SK-N-MC (cell line): ENCODE measurements around the gene UBXN4.
"Not testable (repeated sequence)": the region's sequence is repeated elsewhere in the genome, so short reads cannot be mapped to it uniquely, and the experiment has no call there.

Experiments
- DNase-seq: peaks from one replicate; pipeline ENCODE4 v3.0.0-alpha.2; 2011; ENCODE audit warnings: low read depth, low spot score
- H3K27ac ChIP-seq: fragments of 200-600 bp; sonication (generic); 2 replicates; pipeline ENCODE4 v1.5.1; 2016; ENCODE audit warnings: mixed run types
- H3K36me3 ChIP-seq: fragments of 200-600 bp; sonication (generic); 2 replicates; pipeline ENCODE4 v1.6.1; 2017; ENCODE audit warnings: antibody characterized with exemption, low read length, mixed read lengths; ENCODE audit not compliant: insufficient read depth
- H3K4me3 ChIP-seq: fragments of 200-600 bp; sonication (generic); 2 replicates; pipeline ENCODE4 v1.5.1; 2016
- H3K9ac ChIP-seq: fragments of 200-600 bp; sonication (generic); 2 replicates; pipeline ENCODE4 v1.8.0; 2017; ENCODE audit warnings: mixed run types, mixed read lengths; ENCODE audit not compliant: insufficient read length
- H3K9me3 ChIP-seq: fragments of 200-600 bp; sonication (generic); 2 replicates; pipeline ENCODE4 v1.6.1; 2017; ENCODE audit warnings: low read depth, mild to moderate bottlenecking, antibody characterized with exemption, low read length, moderate library complexity, mixed read lengths
- EZH2 ChIP-seq: fragments of 200-600 bp; sonication (generic); IDR thresholded peaks from one replicate; pipeline ENCODE4 v1.6.1; 2017; ENCODE audit warnings: antibody characterized with exemption
- FOXP2 ChIP-seq: optimal IDR thresholded peaks from 2 replicates; pipeline ENCODE3; 2011; ENCODE audit warnings: mild to moderate bottlenecking, moderate library complexity; ENCODE audit not compliant: insufficient read depth; ENCODE audit errors: extremely low read length, control extremely low read depth
- POLR2AphosphoS5 ChIP-seq: IDR thresholded peaks from 2 replicates; pipeline ENCODE4 v1.6.1; 2012; ENCODE audit warnings: mild to moderate bottlenecking, low read depth, low read length, borderline replicate concordance

UBXN4 gene

GRCh38 chr2:135776367-135776766, 34.7 kb downstream of the UBXN4 start:
- no peak overlapping the region for H3K9ac ChIP-seq
- peaks cover 87% of the 10 kb centered on the region for H3K36me3 ChIP-seq
- DNase-seq = no peak
- TF ChIP-seq EZH2 = no peak
- no peak for TF ChIP-seq POLR2AphosphoS5
- TF ChIP-seq FOXP2 = no peak
- H3K27ac ChIP-seq = no peak overlapping the region
- no peak overlapping the region for H3K4me3 ChIP-seq
- no peaks in the 10 kb centered on the region for H3K9me3 ChIP-seq

GRCh38 chr2:135782231-135782630, 40.6 kb downstream of the UBXN4 start:
- no peak for DNase-seq
- no peak for TF ChIP-seq FOXP2
- no peak for TF ChIP-seq EZH2
- no peak for TF ChIP-seq POLR2AphosphoS5

DNA sequence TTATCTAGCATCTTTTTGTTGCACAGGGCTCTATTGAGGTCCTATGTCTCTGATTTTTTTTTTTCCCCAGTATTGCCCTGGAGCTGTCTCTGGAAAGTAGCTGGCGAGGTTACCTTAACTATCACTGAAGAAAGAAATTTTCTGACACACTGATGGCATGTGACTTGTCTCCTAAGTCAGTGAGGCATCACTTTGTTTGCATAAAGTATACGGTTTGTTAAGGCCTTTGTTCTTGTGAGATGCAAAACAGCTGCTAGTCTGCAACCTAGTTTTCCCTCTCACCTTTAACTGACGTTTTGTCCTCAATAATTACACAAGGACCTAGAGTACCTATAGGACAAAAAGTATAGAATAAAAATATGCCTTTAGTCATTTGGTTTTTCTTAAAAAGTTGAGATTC, 41.8 kb downstream of the UBXN4 start:
- Histone ChIP-seq H3K9me3 (no peaks in the 10 kb centered on the region), H3K9ac (no peak overlapping the region), H3K36me3 (peaks cover 73% of the 10 kb centered on the region), H3K4me3 (no peak overlapping the region), H3K27ac (no peak overlapping the region)
- no peak for TF ChIP-seq FOXP2
- no peak for TF ChIP-seq POLR2AphosphoS5
- no peak for TF ChIP-seq EZH2
- no peak for DNase-seq

More at GRCh38 chr2:135782231-135782630, 40.6 kb downstream of the UBXN4 start:
- Histone ChIP-seq H3K36me3 (peaks cover 80% of the 10 kb centered on the region), H3K27ac (no peak overlapping the region), H3K9me3 (no peaks in the 10 kb centered on the region), H3K9ac (no peak overlapping the region), H3K4me3 (no peak overlapping the region)

DNA sequence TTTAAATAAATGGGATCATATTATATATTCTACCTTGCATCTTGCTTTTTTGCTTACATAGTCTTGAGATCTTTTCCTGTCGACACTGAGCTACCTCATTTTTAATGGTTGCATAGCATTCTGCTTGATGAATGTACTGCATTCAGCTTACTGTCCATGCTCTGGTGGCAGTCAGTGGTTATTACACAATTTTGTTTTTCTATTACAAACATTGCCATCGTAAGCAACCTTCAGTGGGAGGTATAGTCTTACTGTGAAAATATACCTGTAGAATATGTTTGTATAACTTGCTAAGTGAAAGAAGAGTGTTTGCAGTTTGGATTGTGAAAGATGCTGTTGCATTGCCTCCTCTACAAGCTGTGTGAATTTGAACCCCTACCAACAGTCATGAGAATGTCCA, 43.4 kb downstream of the UBXN4 start:
- H3K36me3 ChIP-seq = peaks cover 61% of the 10 kb centered on the region
- no peak for DNase-seq
- H3K9ac ChIP-seq = no peak overlapping the region
- no peak overlapping the region for H3K4me3 ChIP-seq
- H3K9me3 ChIP-seq = no peaks in the 10 kb centered on the region
- TF ChIP-seq FOXP2 (no peak), EZH2 (no peak), POLR2AphosphoS5 (no peak)
- H3K27ac ChIP-seq = no peak overlapping the region

- no peak for TF ChIP-seq POLR2AphosphoS5
- TF ChIP-seq EZH2 = no peak
- TF ChIP-seq FOXP2 = no peak
- Histone ChIP-seq H3K9me3 (no peaks in the 10 kb centered on the region), H3K36me3 (peaks cover 43% of the 10 kb centered on the region), H3K27ac (no peak overlapping the region), H3K4me3 (no peak overlapping the region), H3K9ac (no peak overlapping the region)
- no peak for DNase-seq
Observed at GRCh38 chr2:135786823-135787222, 45.2 kb downstream of the UBXN4 start.

DNA sequence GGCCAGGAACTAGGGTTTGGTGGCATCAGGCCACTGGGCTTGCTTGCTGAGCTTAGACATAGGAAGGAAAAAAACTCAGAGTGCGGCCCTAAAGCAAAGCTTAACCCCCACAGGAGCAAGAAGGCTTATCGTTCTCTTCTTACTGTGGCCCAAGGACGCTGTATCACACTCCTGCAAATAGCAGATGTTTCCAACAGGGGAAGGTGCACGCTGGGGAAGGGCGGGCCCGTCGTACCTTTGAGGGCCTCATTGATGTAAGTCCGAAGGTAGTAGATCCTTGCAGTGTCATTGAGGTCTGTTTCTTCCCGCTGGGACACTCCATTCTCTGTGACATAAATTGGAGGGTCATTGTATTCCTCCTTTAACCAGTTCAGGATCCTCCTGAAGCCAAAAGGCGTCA, 48.8 kb downstream of the UBXN4 start:
- Histone ChIP-seq H3K36me3 (peaks cover 10% of the 10 kb centered on the region), H3K27ac (no peak overlapping the region), H3K9me3 (no peaks in the 10 kb centered on the region), H3K9ac (no peak overlapping the region), H3K4me3 (no peak overlapping the region)
- DNase-seq = no peak
- TF ChIP-seq EZH2 = no peak
- TF ChIP-seq POLR2AphosphoS5 = no peak
- TF ChIP-seq FOXP2 = no peak

- Histone ChIP-seq H3K36me3 (peaks cover 6% of the 10 kb centered on the region; the same call in 1 of the 2 replicates), H3K27ac (no peak overlapping the region), H3K9ac (no peak overlapping the region), H3K9me3 (no peaks in the 10 kb centered on the region), H3K4me3 (no peak overlapping the region)
- no peak for TF ChIP-seq POLR2AphosphoS5
- TF ChIP-seq FOXP2 = no peak
- TF ChIP-seq EZH2 = no peak
- no peak for DNase-seq
Observed at GRCh38 chr2:135791418-135792190, 49.9 kb downstream of the UBXN4 start.

- no peak overlapping the region for H3K27ac ChIP-seq
- H3K9me3 ChIP-seq = no peaks in the 10 kb centered on the region
- no peak overlapping the region for H3K9ac ChIP-seq
- DNase-seq = no peak
- TF ChIP-seq POLR2AphosphoS5 (no peak), EZH2 (no peak), FOXP2 (no peak)
- no peaks in the 10 kb centered on the region; the same call in 1 of the 2 replicates for H3K36me3 ChIP-seq
- no peak overlapping the region for H3K4me3 ChIP-seq
Observed at GRCh38 chr2:135792401-135793150, 50.9 kb downstream of the UBXN4 start.

- DNase-seq, H3K9ac ChIP-seq: not testable (repeated sequence)
Observed at GRCh38 chr2:135795641-135796040, 54.0 kb downstream of the UBXN4 start.

More at GRCh38 chr2:135795641-135796040, 54.0 kb downstream of the UBXN4 start:
- not testable (repeated sequence) for H3K36me3 ChIP-seq, H3K27ac ChIP-seq, H3K4me3 ChIP-seq, H3K9me3 ChIP-seq
